Measurements from ENCODE around the gene DYNC1I1.
"Not testable (repeated sequence)": the region's sequence is repeated elsewhere in the genome, so short reads cannot be mapped to it uniquely, and the experiment has no call there.

Gene DYNC1I1

DNA sequence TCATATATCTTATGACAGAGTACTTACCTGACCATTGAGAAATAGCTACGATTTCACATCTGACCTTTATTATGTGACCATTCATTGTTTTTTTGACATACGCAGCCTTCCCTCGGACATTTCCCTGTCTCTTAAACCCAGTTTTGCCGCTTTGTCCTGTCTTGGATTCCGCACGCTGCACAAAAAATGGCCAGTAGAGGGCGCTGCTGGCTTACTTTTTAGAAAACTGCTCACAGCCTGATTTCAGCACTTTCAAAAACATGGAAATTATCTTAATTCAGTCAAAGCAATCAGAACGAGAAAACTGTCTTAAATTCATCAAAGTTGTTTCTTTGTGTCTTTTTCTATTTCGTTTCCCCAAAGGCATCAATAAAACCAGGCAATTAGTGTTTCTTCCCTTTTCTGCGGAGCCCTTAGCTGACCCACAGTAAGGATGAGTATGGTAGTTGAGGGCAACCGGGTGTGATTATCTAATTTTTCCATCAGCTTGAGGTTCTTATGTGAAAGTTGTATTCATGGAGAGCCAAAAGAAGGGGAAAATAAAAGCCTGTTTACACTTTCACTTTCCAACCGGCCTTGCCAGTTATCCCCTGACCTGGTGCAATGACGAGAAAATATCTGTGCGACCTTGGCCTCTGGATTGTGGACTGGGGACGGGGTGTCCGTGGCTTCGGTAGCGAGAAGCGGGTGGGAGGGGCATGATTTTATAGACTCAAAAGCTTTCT is 144.4 kb downstream of the DYNC1I1 start:
- Histone ChIP-seq H3K9me3 (no peaks in the 10 kb centered on the region), H3K4me1 (peaks cover 6% of the 10 kb centered on the region), H3K36me3 (replicated peaks) (no peaks in the 10 kb centered on the region), H3K4me3 (no peak overlapping the region), H3K27me3 (ENCODE audit: low read depth) (peaks cover 14% of the 10 kb centered on the region)
- peak; percentile 30 to 88 for DNase-seq (ENCODE audit: low spot score in 2 of 2)
- in situ Hi-C loops (cut with MboI; ENCODE audit: low sequenced_read_pairs), result loop anchor here (10.0 to 25.0 kb wide), 2 partner anchors 1108 to 1921 kb away; partner anchors contain the start of gene DLX5

DNA sequence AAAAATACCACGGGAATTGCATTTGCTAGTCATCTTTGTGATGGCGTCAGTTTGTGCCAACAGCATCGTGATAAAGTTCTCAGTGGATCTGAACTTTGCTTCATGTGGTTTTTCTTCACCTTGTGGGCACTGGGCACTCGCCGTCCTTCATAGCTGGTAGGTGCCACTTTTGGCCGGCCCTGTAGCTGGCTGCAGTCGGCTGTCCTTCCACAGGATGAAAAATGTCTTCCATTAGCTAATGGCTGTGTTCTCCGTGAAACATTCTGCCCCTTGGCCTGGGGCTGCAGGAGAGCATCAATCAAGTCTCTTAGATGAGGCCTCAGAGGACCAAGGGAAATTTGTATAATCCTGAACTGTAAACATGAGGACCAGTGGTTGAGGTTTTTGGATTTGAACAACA is 145.3 kb downstream of the DYNC1I1 start:
- Histone ChIP-seq H3K9me3 (no peaks in the 10 kb centered on the region), H3K4me1 (peaks cover 6% of the 10 kb centered on the region), H3K36me3 (replicated peaks) (no peaks in the 10 kb centered on the region), H3K27me3 (ENCODE audit: low read depth) (peaks cover 14% of the 10 kb centered on the region), H3K4me3 (no peak overlapping the region)
- in situ Hi-C loops (cut with MboI; ENCODE audit: low sequenced_read_pairs), result loop anchor here (10.0 to 25.0 kb wide), 2 partner anchors 1107 to 1920 kb away; partner anchors contain the start of gene DLX5
- DNase-seq (ENCODE audit: low spot score in 2 of 2), result no peak

DNA sequence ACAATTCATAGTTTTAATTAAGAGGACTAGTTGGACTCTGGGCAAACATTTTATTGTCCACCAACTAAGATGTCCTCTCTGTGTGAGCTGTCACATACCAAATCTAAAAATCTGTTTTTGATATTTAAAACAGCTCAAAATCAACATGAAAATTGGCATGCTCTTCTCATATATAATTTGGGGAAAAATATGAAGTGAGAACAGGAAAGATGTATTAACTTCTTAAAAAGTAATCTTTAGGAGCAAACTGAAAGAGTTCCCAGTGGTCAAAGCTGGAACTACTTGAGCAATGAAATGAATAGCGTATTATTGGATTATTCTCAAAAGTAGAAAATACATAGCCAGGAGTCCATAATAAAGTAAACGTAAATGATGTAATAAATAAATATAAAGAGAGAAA is 147.2 kb downstream of the DYNC1I1 start:
- Histone ChIP-seq H3K36me3 (replicated peaks) (no peaks in the 10 kb centered on the region), H3K4me1 (peaks cover 6% of the 10 kb centered on the region), H3K9me3 (no peaks in the 10 kb centered on the region), H3K27me3 (ENCODE audit: low read depth) (peaks cover 14% of the 10 kb centered on the region), H3K4me3 (no peak overlapping the region)
- in situ Hi-C loops (cut with MboI; ENCODE audit: low sequenced_read_pairs), result loop anchor here (10.0 to 25.0 kb wide), 2 partner anchors 1105 to 1918 kb away; partner anchors contain the start of gene DLX5
- no peak for DNase-seq (ENCODE audit: low spot score in 2 of 2)

DNA sequence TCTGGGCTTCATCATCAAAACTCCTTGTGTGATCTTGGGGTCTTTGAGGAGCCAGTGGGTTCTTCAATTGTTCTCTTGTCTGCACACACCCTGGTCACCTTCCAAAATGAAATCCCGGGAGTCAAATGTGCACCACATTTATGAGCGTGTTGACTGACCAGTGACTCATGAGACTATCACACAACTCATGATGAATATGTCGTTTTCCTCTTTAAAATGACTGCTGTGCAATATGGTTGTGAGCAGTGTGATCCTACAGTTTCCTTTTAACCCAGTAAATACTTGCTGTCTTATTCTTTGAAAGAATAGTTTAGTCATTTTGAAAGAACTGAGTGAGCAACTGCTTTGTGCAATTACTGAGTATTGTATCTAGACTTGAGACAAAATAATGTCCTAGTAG is 149.2 kb downstream of the DYNC1I1 start:
- in situ Hi-C loops (cut with MboI; ENCODE audit: low sequenced_read_pairs), result loop anchor here (25.0 kb wide), 1 partner anchor 1916 kb away; no protein-coding TSS in a partner anchor
- no peak for DNase-seq (ENCODE audit: low spot score in 2 of 2)
- Histone ChIP-seq H3K9me3 (no peaks in the 10 kb centered on the region), H3K4me3 (no peak overlapping the region), H3K4me1 (peaks cover 7% of the 10 kb centered on the region; the same call in 1 of the 2 replicates), H3K27me3 (ENCODE audit: low read depth) (no peaks in the 10 kb centered on the region), H3K36me3 (replicated peaks) (no peaks in the 10 kb centered on the region)

DNA sequence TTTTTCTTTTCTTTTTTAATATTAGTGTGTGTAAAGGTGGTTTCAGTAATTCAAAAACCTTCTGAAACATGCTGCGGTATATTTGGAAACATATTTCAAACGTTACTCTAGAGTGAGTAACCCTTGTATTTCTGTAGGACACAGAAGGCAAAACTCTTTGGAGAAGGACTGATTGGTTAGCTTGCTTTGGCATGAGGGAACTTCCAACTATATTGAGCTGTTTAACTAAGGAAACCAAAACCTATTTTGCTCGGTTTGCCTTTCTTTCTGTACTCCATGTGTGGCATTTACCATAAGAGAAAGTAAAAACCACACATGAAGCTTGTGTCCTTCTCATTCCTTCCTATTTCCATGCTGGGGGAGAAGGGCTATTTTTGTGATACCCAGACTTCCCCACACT is 149.8 kb downstream of the DYNC1I1 start:
- no peaks in the 10 kb centered on the region for H3K27me3 ChIP-seq (ENCODE audit: low read depth)
- no peaks in the 10 kb centered on the region for H3K9me3 ChIP-seq
- H3K4me3 ChIP-seq, result no peak overlapping the region
- DNase-seq (ENCODE audit: low spot score in 2 of 2), result no peak
- H3K36me3 ChIP-seq (replicated peaks), result no peaks in the 10 kb centered on the region
- peaks cover 4% of the 10 kb centered on the region; the same call in 1 of the 2 replicates for H3K4me1 ChIP-seq
- in situ Hi-C loops (cut with MboI; ENCODE audit: low sequenced_read_pairs), result loop anchor here (25.0 kb wide), 1 partner anchor 1915 kb away; no protein-coding TSS in a partner anchor

DNA sequence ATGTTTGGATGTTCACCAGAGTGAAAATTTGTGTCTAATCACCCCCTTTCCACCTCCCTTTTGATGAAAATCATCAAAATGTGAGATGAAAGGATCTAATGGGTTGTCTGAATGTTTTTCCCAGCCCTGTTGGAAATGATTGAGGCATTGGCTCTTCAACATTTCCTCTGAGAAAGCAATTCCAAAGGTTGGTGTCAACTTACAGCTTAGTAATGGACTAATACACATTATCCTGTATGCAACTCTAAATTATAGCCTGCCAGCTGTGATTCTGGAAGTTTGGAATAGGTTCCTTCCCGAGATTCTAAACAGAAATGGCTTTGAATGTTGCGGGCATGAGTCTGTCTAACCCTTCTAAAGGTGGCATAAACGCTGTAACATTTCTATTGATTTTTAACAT is 152.9 kb downstream of the DYNC1I1 start:
- H3K36me3 ChIP-seq (replicated peaks), result no peaks in the 10 kb centered on the region
- DNase-seq (ENCODE audit: low spot score in 2 of 2), result no peak
- peaks cover 4% of the 10 kb centered on the region; the same call in 1 of the 2 replicates for H3K4me1 ChIP-seq
- no peaks in the 10 kb centered on the region for H3K27me3 ChIP-seq (ENCODE audit: low read depth)
- in situ Hi-C loops (cut with MboI; ENCODE audit: low sequenced_read_pairs), result no loop called here
- no peak overlapping the region for H3K4me3 ChIP-seq
- no peaks in the 10 kb centered on the region for H3K9me3 ChIP-seq

DNA sequence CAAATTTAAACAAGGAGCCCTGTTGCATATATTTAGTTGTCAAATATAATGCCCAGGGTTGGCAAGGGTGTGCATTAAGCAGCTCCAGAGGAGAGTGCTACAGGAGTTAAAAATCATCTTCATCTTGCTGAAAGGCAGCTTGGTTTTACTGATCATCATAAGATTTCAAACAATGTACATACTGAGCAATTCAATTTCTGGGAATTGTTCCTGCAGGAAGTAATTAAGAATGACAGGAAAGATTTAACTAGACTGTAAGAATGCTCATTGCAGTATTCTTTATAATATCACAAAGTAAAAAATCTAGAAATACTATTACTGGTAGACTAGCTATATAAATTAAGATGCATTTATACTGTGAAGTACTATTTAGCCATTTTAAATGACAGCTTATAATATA is 153.6 kb downstream of the DYNC1I1 start:
- H3K36me3 ChIP-seq (replicated peaks), result no peaks in the 10 kb centered on the region
- DNase-seq (ENCODE audit: low spot score in 2 of 2), result no peak
- H3K4me3 ChIP-seq, result no peak overlapping the region
- peaks cover 4% of the 10 kb centered on the region; the same call in 1 of the 2 replicates for H3K4me1 ChIP-seq
- in situ Hi-C loops (cut with MboI; ENCODE audit: low sequenced_read_pairs), result no loop called here
- H3K9me3 ChIP-seq, result no peaks in the 10 kb centered on the region
- H3K27me3 ChIP-seq (ENCODE audit: low read depth), result no peaks in the 10 kb centered on the region

DNA sequence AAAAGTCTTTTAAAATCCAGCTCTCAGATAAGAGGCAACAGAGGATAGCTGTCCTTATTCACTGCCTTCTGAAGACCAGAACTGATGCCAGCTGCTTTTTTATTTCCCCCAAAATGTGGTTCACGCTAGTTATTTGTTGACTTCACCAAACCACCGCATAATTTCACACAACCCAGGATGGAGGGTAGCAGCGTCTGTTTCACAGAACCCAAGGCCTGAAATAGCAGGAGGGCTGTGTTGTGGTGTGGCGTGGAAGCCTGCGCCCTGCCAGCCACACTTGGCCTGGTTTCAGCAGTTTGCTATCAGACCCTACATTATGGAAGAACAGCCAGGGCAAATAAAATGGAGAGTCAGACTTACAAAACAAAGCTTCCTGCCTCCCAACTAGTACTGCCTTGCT is 155.4 kb downstream of the DYNC1I1 start:
- Histone ChIP-seq H3K36me3 (replicated peaks) (no peaks in the 10 kb centered on the region), H3K27me3 (ENCODE audit: low read depth) (no peaks in the 10 kb centered on the region), H3K9me3 (no peaks in the 10 kb centered on the region), H3K4me1 (peaks cover 4% of the 10 kb centered on the region; the same call in 1 of the 2 replicates), H3K4me3 (no peak overlapping the region)
- in situ Hi-C loops (cut with MboI; ENCODE audit: low sequenced_read_pairs), result no loop called here
- DNase-seq (ENCODE audit: low spot score in 2 of 2), result no peak

DNA sequence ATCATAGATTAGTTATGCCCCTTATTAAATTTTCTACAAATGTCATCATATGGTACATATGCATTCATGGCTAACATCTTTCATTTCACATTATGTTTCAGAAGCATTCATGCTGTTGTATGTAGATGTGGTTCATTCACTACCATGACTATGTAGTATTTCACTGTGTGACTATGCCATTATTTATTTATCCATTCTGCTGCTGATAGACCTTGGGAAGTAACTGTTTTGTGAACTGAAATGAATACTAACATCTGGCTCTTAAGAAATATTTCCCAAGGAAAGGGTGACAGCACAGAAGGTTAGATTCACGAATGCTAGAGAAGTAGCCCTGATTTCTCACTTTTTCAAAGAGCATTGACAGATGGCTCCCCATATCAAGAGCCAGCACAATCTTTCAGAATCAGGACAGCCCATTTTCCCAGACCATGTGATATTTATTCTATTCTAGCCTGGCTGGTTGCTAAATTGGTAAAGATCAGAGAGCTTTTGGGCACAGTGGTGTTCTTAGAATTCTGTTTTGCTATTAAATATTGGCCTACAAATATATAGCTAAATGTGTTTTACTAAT is 157.4 kb downstream of the DYNC1I1 start:
- Histone ChIP-seq H3K36me3 (replicated peaks) (no peaks in the 10 kb centered on the region), H3K4me3 (no peak overlapping the region), H3K27me3 (ENCODE audit: low read depth) (no peaks in the 10 kb centered on the region), H3K9me3 (no peaks in the 10 kb centered on the region), H3K4me1 (peaks cover 4% of the 10 kb centered on the region; the same call in 1 of the 2 replicates)
- no peak for DNase-seq (ENCODE audit: low spot score in 2 of 2)
- in situ Hi-C loops (cut with MboI; ENCODE audit: low sequenced_read_pairs), result no loop called here

DNA sequence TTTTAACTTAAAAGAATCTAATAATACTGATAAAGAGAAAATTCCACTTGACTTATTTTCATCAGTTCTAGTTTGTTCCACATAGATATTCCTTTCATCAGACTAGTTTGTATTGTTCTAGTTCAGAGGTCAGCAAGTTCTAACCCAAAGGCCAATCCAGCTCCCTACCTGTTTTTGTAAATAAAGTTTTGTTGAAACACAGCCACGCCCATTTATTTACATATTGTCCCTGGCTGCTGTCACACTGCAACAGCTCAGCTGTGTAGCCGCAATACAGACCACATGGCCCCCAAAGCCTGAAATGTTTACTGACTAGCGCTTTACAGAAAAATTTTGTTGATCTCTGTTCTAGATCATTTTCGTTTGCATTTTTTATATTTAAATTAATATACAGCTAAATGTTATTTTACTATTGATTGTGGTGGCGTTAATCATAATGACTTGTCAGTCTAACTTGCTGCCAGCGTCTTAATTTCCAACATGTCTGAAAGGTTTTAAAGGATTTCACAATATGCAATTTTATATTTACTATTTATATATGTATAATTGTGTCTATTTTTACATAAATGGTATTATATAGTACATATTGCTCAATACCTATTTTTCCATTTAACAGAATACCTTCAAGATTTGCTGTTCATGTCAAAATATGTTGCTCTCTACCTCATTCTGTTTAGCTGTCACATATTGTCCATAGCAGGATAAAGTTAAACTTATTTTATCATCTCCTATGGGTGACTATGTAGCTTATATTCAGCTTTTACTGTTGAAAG is 159.3 kb downstream of the DYNC1I1 start:
- H3K4me3 ChIP-seq, result no peak overlapping the region
- no peaks in the 10 kb centered on the region for H3K27me3 ChIP-seq (ENCODE audit: low read depth)
- in situ Hi-C loops (cut with MboI; ENCODE audit: low sequenced_read_pairs), result no loop called here
- no peaks in the 10 kb centered on the region for H3K4me1 ChIP-seq
- no peaks in the 10 kb centered on the region for H3K36me3 ChIP-seq (replicated peaks)
- no peak for DNase-seq (ENCODE audit: low spot score in 2 of 2)
- H3K9me3 ChIP-seq, result no peaks in the 10 kb centered on the region

DNA sequence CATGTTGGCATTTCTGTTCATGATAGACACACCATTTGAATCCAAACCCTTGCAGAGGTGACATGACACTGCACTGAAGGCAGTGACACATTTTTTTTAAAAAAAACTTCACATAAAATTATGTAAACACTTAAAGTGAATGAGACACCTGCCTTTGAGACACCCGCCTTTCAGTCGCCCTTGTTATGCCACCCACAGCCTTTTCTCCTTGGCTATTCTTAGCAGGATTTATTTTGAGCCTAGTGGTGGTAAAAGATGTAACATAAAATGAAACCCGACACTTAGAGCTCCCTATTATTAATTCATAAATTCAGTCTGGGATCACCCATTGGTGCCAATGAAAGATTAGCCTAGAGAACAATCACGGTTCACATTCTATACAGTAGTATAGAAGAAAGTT is 161.3 kb downstream of the DYNC1I1 start:
- Histone ChIP-seq H3K36me3 (replicated peaks) (no peaks in the 10 kb centered on the region), H3K27me3 (ENCODE audit: low read depth) (no peaks in the 10 kb centered on the region), H3K9me3 (no peaks in the 10 kb centered on the region), H3K4me1 (no peaks in the 10 kb centered on the region), H3K4me3 (no peak overlapping the region)
- in situ Hi-C loops (cut with MboI; ENCODE audit: low sequenced_read_pairs), result no loop called here
- DNase-seq (ENCODE audit: low spot score in 2 of 2), result no peak

DNA sequence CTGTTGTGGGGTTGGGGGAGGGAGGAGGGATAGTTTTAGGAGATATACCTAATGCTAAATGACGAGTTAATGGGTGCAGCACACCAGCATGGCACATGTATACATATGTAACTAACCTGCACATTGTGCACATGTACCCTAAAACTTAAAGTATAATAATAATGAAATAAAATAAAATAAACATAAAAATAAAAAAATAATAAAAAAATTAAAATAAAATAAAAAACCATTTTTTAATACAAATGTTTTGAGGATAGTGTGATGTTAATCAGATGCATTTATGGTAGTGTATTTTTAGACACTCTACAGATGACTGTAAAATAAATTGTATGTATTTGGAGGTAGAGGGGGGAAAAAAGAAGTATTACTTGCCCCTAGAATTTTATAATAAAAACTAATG is 172.5 kb downstream of the DYNC1I1 start:
- in situ Hi-C loops (cut with MboI; ENCODE audit: low sequenced_read_pairs); H3K9me3 ChIP-seq: not testable (repeated sequence)

DNA sequence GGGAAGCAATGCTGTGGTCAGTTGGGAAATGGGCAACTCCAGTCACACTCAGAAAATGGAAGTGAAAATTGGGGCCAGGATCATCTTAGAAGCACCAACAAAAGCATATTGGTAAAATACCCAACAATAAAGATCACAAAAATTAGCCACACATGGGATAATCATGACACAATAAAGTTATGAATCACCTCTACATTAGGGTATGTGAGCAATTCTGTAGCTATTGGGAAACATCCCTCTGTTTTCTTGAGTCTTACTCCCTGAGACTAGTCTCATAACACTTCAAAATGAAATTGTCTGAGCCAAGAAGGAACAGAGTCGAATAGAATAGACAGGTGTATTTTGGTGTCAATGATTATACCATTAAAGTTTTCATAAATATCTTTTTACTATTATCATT is 178.3 kb downstream of the DYNC1I1 start:
- no peak overlapping the region for H3K4me3 ChIP-seq
- no peaks in the 10 kb centered on the region for H3K27me3 ChIP-seq (ENCODE audit: low read depth)
- no peaks in the 10 kb centered on the region for H3K36me3 ChIP-seq (replicated peaks)
- in situ Hi-C loops (cut with MboI; ENCODE audit: low sequenced_read_pairs), result no loop called here
- no peak for DNase-seq (ENCODE audit: low spot score in 2 of 2)
- H3K9me3 ChIP-seq, result no peaks in the 10 kb centered on the region
- H3K4me1 ChIP-seq, result no peaks in the 10 kb centered on the region

More for the DNA sequence above, 172.5 kb downstream of the DYNC1I1 start:
- H3K27me3 ChIP-seq (ENCODE audit: low read depth); DNase-seq (ENCODE audit: low spot score in 2 of 2); H3K4me1 ChIP-seq; H3K4me3 ChIP-seq; H3K36me3 ChIP-seq (replicated peaks): not testable (repeated sequence)

DNA sequence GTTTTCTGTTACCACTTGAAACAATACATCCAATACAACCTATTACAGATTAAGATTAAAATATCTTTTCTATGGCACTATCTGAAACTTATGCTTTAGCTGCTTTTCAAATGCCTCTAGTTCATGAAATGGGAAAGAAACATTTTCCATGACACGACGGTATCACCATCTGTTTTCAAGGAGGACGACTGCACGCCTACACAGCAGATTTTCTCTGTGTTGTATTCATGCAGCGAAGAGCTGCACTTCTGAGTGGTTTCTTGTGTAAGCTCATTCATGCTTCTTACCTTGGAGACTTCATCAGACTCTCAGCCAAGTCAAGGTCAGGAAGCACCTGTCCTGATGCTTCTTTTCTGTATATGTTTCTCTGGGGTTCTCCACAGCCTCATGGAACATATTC is 179.2 kb downstream of the DYNC1I1 start:
- DNase-seq (ENCODE audit: low spot score in 2 of 2), result no peak
- Histone ChIP-seq H3K36me3 (replicated peaks) (no peaks in the 10 kb centered on the region), H3K4me3 (no peak overlapping the region), H3K9me3 (no peaks in the 10 kb centered on the region), H3K27me3 (ENCODE audit: low read depth) (no peaks in the 10 kb centered on the region), H3K4me1 (no peaks in the 10 kb centered on the region)
- in situ Hi-C loops (cut with MboI; ENCODE audit: low sequenced_read_pairs), result no loop called here

All from HAP-1 (cell line).